ENCODE results near the gene SYNM.

The SYNM gene

GRCh38 chr15:99122831-99123712 lies 18.2 kb downstream of the SYNM start:
- no peak for DNase-seq (ENCODE audit: low spot score)

GRCh38 chr15:99123713-99124451 lies 19.0 kb downstream of the SYNM start:
- DNase-seq (ENCODE audit: low spot score): peak; percentile 71

GRCh38 chr15:99124641-99125040 lies 19.8 kb downstream of the SYNM start:
- DNase-seq (ENCODE audit: low spot score): no peak

- no peak for DNase-seq (ENCODE audit: low spot score)
Measured at GRCh38 chr15:99125061-99125891, 20.4 kb downstream of the SYNM start.

GRCh38 chr15:99126131-99126588 lies 21.3 kb downstream of the SYNM start:
- no peak for DNase-seq (ENCODE audit: low spot score)

GRCh38 chr15:99126930-99127329 lies 22.1 kb downstream of the SYNM start:
- no peak for DNase-seq (ENCODE audit: low spot score)

GRCh38 chr15:99127773-99128172 lies 22.9 kb downstream of the SYNM start:
- DNase-seq (ENCODE audit: low spot score): no peak

- no peak for DNase-seq (ENCODE audit: low spot score)
Measured at GRCh38 chr15:99128411-99128810, 23.5 kb downstream of the SYNM start.

- DNase-seq (ENCODE audit: low spot score): no peak
Measured at GRCh38 chr15:99129644-99130043, 24.8 kb downstream of the SYNM start.

- no peak for DNase-seq (ENCODE audit: low spot score)
Measured at GRCh38 chr15:99130314-99130713, 25.4 kb downstream of the SYNM start.

GRCh38 chr15:99130765-99131440 lies 26.0 kb downstream of the SYNM start:
- no peak for DNase-seq (ENCODE audit: low spot score)

- peak; percentile 74 for DNase-seq (ENCODE audit: low spot score)
Measured at GRCh38 chr15:99131441-99132023, 26.7 kb downstream of the SYNM start.

GRCh38 chr15:99132122-99132521 lies 27.2 kb downstream of the SYNM start:
- no peak for DNase-seq (ENCODE audit: low spot score)

GRCh38 chr15:99132634-99133287 lies 27.9 kb downstream of the SYNM start:
- no peak for DNase-seq (ENCODE audit: low spot score)

GRCh38 chr15:99134317-99134821 lies 29.5 kb downstream of the SYNM start:
- DNase-seq (ENCODE audit: low spot score): no peak

GRCh38 chr15:99135194-99135593 lies 30.3 kb downstream of the SYNM start:
- no peak for DNase-seq (ENCODE audit: low spot score)

- no peak for DNase-seq (ENCODE audit: low spot score)
Measured at GRCh38 chr15:99137111-99137546, 32.2 kb downstream of the SYNM start.

- no peak for DNase-seq (ENCODE audit: low spot score)
Measured at GRCh38 chr15:99137877-99138276, 33.0 kb downstream of the SYNM start.

GRCh38 chr15:99138491-99138982 lies 33.7 kb downstream of the SYNM start:
- no peak for DNase-seq (ENCODE audit: low spot score)

GRCh38 chr15:99139276-99139675 lies 34.4 kb downstream of the SYNM start:
- no peak for DNase-seq (ENCODE audit: low spot score)

Data from HuH-7 (cell line).